GM18507 (cell line): ENCODE data around the gene PTPRD.

ENCODE experiments used
- DNase-seq: peaks from one replicate; pipeline ENCODE4 v3.0.0; 2011; ENCODE audit warnings: low read depth; ENCODE audit not compliant: insufficient read length; ENCODE audit errors: extremely low spot score
- FAIRE-seq: peaks from 2 replicates; lab custom pipeline; 2011; peaks lifted over from hg19 to GRCh38; lab: Jason Lieb, UNC

The PTPRD gene

DNA sequence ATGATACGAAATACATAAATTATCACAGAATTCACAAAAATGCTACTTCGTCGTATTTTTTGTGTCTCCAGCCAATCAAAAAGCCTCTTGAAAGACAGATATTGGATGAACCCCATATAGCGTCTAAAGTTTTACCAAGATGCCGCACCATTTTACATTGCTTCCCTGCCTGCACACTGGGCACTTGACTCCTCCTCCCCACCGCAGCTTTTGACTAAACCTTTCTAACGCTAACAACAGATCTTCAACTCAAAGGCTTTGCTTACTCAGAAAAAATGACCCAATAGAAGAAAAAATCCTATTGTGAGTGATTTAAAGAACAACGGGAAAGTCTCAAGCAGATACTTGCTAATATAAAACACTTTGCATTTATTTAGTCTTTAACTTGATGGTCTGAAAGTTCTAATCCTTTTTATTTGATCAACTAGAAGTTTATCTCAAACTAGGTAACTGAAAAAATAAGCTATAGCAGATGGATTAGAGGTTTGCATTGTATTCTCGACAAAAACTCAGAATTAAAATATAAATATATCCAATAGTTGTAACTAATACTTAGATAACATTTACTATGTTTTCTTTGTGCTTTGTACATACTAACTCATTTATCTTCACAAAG, 2204.1 kb downstream of the PTPRD start:
- no peak for DNase-seq
- no peak for FAIRE-seq

DNA sequence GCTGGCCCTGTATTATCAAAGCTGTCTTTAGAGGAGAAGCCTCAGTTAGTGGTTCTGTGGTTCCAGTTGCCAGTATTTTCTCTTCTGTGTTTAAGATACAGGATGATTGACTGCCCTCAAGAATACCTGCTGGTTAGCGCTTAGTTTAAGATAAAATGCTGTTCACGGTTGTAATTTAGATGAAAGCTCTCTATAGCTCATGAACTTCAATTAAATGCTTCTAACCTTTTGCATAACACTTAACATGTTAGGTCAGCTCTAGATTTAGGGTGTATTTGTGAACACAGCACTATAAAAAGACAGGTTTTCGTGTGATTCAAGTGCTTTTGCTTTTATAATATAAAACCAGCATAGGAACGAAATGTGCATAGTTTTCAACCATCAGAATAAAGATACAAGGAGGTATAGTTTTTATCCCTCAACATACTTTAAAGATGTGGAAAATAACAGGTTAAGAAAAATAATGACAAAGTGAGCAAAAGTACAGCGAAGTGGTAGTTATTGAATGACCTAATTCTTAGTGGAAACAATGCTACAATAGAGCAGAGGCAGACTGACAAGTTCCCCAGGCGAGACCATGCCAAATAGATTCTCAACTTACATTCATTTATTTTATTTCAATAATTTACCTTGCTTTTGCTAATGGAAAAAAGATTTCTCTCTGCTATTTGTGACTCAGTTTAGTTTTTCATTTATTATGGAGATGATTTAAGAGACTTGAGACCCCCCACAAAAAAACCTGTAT, 2210.7 kb downstream of the PTPRD start:
- DNase-seq = no peak
- FAIRE-seq = no peak

DNA sequence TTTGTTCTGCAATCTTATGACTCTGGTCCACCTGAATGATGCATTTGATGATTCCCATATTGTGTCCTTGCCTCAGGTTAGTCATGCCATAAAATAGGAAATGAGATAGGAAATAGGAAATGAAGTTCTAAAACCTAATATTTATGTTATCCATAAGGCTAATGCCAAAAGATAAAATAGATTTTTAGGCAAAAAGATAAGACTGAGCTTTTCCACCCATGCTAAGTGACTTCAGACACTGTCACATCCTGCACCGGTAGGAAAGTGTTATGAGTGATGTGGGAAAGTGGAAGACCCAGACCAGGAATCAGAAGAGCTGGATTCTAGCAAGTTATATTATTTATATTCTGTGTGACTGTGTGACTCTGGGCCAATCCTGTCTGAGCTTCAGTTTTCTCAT, 2212.4 kb downstream of the PTPRD start:
- DNase-seq (no peak), FAIRE-seq (no peak)

DNA sequence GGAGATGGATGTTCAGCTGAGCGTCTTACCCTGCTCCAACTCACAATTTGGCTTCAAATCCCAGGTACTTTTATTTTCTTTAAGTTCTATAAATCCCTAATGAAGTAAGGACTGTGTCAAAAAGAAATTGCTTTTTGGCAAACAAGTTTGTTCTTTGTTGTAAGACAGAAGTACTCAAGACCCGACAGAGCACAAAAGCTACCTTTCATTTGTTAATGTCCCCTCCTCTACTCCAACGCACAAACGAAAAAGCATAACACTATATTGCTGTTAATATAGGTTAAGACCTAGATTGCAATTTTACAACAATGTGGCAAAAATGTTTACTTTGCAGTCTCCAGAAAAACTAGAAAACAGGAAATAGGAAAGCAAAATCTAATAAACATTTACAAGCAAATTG, 2217.8 kb downstream of the PTPRD start:
- FAIRE-seq (no peak), DNase-seq (no peak)

DNA sequence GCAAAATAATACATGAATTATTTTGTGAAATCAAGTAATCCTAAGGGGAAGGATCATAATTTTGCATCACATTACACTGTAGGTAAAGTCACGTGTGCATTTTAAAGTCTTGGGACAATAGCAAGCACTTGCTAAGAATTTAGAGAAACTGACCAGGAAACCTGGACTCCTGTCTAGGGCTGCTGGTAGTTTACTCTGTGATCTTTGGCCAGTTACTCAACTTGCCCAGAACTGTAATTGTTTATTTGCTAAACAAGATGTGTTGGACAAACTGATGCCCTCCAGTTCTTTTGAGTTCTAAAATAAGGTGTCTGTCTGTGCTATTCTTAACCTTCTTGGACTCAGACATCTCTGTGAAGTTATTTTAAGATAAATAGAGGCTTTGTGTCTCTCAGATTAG, 2218.5 kb downstream of the PTPRD start:
- FAIRE-seq (no peak), DNase-seq (no peak)

DNA sequence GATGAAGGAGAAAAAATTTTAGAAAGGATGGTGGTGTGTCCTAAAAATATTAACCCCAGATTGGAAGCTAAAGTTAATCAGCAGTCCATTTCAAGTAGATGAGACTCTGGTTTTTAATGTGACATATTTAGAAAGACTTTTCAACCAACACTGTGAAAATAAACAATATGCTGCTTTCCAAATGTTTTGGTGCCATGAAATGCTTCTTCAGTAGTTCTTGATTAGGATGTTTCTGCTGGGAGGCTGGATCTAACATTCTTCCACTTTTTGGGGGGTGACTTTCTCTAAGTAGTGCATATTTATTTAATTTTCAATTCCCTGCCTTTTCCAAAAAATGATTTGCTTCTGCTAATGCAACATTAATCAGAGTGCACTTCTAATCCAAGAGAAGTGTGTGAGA, 2219.9 kb downstream of the PTPRD start:
- DNase-seq = no peak
- FAIRE-seq = no peak

DNA sequence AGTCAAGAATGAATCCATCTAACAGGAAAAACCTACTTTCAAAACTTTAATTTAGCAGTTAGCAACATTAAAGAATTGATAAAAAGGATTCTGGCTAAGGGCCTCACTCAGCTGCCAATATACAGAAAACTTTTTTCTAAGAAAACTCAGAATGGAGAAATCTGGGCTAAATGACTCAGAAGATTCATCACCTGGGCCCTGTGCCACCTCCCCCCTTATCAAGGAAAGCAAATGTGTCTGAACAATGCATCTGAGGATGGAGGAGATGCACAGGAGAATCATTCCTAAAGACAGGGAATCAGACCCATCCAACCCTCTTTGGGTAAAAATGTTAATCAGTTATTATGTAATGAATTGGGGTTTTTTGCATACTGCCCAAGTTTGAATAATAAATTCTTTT, 2221.2 kb downstream of the PTPRD start:
- no peak for FAIRE-seq
- no peak for DNase-seq

DNA sequence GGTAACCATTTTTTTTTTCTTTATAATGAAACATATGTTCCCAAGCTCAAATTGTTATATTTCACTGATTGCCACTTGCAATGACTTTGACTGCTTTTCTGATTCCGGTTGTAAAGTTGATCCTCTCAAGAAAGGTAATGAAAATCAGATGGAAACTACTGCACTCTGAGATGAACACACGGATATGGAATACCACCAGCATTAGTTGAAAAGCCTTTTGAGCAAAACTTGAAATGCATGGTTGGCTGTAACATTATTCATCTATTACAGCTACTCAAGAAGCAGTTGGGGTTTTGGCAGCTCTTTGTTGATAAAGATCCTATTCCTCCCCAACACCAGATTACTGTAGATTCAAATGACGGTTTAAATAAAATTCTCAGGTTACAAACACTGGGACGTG, 2221.7 kb downstream of the PTPRD start:
- no peak for FAIRE-seq
- DNase-seq = no peak

DNA sequence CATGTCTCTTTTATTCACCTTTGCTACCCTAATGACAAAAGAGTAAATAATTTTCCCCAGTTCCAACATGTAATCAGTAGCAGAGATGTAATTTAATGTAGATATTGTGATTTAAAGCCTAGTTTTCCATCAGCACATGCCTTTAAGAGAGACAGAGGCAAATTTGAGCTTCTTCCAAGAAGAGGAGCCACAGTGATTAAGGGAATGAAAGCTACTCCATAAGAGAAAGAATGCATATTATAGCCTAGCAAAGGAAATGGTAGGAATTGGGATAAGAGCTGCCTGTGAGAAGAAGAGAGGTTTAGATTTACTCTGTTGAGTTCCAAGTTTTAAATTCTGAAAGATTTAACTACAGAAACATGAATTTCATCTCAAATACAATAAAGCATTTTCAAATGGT, 2222.2 kb downstream of the PTPRD start:
- DNase-seq (no peak), FAIRE-seq (no peak)

DNA sequence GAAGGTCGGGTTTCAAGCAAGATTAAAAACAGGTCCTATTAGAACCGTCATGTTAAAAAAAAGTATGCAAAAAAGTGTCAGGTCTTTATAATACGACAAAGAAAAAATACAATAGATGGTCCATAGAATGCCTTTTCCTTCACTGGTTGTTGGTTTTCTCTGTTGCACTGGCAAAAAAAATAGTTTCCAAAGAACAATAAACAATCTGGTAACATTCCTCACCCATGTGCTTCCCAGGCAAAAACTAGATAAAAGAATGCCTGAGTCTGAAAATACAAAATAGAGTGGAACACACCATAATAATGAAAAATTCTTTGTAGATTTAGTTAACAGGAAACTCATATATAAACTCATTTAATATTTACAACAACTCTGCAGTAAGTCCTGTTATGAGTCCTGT, 2223.3 kb downstream of the PTPRD start:
- FAIRE-seq (no peak), DNase-seq (no peak)

DNA sequence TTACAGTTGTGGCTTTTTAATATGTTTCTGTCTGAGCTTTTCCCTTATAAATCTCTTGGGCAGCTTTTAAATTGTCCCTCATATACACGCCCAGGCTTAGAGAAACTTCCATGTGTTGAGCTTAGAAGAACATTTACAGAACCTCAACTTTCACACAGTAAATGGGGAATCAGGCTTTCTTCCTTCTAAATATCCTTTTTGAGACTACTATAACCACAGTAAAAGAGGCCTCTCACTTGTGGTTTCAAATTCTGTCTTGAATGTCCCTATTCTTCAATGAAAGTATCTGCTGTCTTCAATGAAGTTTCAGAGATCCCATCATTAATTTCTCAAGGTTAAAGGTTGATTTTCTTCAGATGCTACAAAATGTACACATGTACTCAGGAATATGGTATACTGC, 2224.7 kb downstream of the PTPRD start:
- no peak for FAIRE-seq
- DNase-seq = no peak

DNA sequence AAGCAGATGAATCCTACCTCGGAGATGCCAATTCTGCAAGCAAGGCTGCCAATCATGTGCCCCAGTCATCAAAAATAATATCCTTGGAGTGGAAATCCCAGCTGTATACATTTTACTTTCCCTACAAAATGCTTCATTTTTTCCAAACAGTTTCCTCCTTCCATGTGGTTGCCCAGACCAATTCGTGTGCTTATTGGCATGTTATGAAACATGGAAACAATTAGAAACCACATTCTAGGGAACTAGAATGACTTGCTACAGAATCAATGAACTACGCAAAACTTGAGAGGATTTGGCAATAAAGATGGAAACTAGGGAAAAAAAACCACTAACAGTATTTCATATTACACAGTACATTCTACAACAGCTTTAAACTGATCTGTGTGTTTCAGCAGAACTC, 2228.7 kb downstream of the PTPRD start:
- FAIRE-seq = no peak

DNA sequence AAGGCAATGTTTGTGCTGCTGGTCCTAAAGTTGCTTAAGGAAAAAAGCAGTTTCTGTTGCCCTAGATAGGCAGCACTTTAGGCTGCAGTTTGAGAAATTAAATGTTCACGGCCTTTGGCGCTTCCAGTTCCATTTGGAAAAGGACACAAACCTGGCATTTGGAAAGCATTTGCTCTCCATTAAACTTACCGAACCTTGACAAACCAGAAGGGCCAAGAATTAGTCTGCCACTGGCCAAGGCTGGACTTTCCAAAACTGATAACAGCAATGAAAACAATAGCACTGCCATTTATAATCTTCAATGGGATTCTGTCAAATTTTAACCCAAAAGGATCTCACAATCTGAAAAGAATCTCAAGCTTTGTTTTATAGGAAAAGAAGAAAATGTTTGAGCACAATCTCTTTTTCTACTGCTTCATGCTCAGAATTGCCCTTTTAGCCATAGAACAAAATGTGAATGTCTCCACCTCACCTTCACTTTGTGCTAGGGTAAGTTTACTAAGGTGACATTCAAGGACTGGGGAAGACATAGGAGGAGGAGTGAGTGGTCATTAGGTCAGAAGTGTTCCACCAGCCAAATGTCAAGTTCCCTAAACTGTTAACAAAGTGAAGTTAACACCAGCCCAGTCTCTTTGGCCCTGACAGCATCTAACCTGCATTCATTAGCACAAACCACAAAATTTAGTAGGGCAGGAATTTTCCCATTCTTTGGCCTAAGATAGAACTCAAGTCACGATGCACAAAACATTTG, 2229.8 kb downstream of the PTPRD start:
- no peak for DNase-seq
- FAIRE-seq = no peak

More for the DNA sequence above, 2228.7 kb downstream of the PTPRD start:
- DNase-seq = no peak

DNA sequence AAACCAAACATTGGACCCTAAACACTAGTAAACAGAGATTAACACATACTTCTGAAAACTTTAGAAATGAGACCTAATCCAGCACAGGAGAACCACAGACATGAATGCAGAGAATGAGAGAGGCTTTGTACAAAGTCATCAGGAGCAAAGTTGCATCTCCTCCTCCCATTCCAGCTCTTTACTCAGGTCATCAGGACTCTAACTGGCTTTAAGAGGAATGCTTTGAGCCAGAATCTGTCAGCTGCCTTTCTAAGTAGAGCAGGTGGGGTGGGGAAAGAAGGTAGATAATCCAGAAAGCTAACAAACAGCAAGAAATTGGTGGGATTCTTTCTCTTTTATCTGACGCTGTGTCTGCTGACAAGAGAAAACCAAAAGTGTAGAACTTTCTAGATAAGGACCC, 2230.5 kb downstream of the PTPRD start:
- FAIRE-seq (no peak), DNase-seq (no peak)

DNA sequence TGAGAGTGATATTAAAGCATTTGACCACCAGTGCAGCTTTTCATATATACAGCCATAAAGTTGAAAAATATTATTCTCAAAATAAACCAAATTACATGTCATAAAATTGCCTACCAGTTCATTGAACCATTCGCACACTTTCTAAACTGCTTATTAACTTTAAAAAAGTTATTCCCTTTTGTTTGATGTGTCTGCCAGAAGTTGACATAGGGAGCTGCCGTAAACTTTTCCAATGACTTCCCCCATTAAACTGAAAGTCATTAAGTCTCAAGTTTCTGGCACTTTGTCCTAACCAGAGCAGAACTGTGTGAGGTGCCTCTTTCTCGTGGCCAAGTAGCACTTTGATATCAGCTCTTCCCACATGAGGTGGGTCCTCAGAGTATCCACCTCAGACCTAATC, 2231.2 kb downstream of the PTPRD start:
- FAIRE-seq = no peak
- no peak for DNase-seq

DNA sequence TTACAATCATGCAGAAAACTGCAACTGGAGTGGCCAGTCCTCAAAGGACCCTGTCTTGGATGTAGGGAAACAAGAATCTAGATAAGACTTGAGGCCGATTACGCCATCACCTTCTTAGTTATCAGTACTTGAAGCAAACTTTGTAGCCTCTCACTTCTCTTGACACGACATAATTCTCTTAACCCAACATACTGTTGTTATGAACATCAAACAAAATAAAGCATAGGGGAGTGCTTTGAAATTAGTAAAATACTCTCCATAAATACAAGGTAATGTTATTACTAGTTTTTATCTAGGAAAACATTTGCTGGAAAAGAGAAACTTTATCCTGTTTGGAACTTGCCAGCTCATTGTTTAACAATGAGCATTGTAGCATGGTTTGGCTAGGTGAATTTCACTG, 2238.3 kb downstream of the PTPRD start:
- no peak for FAIRE-seq
- no peak for DNase-seq

DNA sequence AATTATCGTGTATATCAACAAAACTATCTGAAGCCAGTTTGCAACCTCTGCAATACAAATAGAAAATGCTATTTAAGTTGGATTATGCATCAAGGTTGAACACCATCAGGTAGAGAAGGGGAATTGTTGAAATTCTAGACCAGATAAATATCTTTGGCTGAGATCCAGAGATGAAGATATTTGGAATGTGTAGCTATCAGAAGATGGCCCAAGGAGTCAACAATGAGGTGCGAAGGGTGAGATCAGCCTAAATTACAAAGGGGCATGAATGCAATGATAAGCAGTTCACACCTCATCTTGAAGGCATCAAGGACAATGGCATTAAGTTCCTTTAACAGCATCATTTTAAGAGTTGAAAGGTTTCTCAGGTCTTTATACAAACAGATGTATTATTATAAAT, 2241.1 kb downstream of the PTPRD start:
- no peak for DNase-seq
- FAIRE-seq = no peak

DNA sequence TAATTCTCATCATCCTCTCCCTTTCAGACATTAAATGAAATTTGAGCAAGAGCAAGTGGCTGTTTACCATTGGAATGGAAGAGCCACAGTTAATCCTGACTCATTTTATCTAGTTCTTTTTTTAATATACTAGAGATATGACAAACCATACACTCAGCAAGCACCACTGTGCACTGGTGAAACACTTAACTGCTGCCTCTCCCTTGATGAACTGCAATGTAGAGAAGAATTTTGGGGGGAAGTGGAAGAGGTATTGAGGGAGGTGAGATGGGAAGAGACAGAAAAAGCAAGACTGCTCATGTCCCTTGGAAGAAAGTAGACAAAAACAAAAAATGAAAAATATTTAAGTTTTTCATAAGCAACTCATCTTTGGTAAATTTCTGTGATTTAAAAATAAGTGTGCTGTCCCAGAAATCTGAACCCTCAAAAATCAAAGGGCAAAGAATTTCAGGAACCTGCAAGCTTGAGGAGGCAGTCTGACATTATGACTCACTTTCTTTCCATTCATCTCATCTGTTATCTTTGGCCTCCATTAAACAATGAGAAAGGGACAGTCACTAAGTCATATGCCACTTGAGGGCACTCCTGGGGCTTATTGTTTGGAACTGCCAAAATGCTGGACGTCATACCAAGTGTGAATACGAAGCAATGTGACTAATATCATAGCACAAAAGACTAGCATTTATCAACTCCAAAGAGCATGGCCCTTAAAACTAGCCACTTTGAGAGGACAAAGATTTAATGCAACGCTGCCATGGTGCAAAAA, 2246.5 kb downstream of the PTPRD start:
- DNase-seq = no peak
- no peak for FAIRE-seq

DNA sequence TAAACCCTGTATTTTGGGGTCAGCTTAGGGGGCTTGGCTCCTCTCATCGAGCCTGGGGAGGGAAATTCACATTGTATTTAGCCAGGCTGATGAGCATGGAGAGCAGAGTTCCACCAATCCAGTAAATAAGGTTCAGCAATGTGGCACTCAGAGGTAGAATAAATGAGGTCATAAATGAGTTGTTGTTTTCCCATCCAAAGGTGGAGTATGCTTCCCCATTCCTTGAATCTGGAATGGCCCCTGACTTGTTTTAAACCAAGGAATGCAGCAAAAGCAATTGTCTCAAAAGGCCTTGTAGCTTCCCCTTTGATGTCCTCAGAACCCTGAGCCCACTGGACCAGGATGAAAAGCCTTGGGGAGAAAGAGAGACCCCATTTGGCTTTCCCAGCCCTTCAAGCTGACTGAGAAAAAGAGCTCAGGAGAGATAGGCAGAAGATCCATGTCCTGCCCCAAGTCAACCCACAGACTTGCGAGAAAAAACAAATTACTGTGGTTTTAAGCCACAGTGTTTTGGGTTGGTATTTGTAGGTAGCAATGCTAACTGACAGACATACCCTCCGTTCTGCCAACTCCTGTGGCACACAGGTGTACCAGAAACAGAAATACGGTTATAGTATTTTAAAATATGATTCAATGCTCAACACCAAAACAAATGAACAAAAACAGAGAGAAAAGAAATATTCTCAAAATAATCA, 2247.2 kb downstream of the PTPRD start:
- DNase-seq = no peak
- FAIRE-seq = no peak

DNA sequence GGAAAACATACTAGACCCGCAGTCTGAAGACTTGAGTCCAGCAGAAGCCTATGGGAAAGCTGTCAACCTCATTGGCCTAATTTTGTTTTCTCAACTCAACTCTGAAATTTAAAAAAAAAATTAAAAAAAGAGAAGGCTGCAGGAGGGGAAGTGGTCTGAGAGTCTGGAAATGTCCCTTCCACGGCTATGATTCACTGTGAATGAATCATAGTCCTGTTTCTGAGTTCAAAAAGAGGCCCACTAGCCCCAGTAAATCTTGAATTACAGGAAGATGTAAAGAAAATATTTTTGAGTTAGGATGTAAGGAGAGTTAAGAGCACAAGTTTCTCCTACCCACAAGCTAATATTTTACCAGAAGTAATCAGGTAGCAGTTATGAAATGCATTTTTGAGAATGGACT, 2247.8 kb downstream of the PTPRD start:
- FAIRE-seq (no peak), DNase-seq (no peak)
